Nucleus accumbens (tissue), 56 donors: ENCODE data around the gene CDH23.

Experiments used
- DNase-seq, 56 donors: peaks; one replicate each; lab custom pipeline; 2025; lab: John Stamatoyannopoulos, UW

CDH23 gene

DNA sequence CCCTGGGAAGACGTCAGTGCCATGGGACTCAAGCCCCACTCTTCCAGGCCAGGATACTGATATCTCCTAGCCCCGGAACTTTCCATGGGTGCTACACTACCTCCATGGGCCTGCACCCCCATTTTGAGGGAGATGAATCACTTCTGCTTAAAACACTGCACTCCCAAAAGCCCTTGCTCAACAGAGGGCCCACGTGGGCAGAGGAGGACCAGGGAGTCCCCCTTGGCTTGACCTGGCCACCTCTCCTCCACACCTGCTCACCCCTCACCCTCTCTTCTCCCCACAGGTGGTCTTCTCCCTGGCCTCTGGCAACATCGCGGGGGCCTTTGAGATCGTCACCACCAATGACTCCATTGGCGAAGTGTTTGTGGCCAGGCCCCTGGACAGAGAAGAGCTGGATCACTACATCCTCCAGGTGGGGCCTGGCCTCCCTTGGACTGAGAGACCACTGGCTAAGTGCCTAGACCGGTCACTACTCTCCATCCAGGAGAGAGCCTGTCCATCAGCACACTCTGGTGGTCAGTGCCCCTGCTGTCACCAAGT, 342.7 kb downstream of the CDH23 start:
- DNase-seq = no peak

DNA sequence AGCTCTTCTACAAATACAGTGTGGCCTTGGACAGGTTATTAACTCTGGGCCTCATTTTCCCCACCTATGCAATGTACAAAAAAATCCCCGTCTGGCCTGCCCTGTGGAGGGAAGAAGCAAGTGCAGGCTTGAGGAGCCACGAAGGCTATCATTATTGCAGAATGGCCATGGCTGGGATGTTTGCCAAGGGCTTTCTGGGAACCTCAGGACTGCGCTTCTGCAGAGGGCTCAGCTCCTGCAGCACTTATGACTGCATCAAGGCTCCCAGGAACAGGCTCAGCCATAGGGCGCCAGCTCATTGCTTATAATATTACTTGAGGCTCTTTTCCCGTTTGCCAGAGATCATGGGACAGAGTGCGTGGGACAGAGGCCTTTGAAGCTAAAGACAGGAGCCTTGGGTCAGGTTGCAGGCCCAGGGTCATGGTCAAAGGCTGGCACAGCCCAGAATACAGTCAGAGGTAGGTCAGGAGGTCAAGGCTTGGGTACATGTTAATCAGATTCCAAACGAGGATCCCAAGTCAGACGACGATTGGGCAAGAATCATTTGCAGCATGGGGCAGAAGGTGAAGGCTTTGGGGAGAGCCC, 343.4 kb downstream of the CDH23 start:
- DNase-seq = peak in 4 of 56 donors; percentile 13 to 56 (median 29)

DNA sequence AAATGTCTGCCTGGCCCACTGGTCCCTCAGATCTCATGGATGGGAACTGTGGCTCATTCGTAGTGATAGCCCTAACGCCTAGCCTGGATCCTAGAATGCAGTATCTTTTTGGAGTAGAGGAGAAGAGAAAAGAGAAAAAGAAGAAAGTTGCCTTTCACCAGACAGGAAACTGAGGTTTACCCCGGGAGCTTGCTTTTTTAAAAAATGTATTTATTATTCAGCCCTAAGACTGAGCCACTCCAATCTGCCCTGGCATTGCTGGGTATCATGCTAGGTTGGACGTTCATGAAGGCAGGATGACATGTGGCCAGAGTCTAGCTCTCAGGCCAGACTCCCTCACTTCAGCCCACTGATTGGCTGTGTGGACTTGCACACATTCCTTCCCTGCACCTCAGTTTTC, 344.3 kb downstream of the CDH23 start:
- no peak for DNase-seq

DNA sequence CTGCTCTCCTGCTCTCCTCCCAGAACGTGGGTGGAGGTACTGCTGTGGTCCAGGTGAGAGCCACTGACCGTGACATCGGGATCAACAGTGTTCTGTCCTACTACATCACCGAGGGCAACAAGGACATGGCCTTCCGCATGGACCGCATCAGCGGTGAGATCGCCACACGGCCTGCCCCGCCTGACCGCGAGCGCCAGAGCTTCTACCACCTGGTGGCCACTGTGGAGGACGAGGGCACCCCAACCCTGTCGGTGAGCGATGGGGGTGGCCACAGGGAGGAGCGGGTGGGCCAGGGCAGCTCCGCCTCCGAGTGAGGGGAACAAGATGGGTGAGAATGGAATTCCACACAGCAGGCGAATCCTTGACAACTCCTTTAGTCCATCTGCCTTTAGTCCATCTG, 345.0 kb downstream of the CDH23 start:
- no peak for DNase-seq

DNA sequence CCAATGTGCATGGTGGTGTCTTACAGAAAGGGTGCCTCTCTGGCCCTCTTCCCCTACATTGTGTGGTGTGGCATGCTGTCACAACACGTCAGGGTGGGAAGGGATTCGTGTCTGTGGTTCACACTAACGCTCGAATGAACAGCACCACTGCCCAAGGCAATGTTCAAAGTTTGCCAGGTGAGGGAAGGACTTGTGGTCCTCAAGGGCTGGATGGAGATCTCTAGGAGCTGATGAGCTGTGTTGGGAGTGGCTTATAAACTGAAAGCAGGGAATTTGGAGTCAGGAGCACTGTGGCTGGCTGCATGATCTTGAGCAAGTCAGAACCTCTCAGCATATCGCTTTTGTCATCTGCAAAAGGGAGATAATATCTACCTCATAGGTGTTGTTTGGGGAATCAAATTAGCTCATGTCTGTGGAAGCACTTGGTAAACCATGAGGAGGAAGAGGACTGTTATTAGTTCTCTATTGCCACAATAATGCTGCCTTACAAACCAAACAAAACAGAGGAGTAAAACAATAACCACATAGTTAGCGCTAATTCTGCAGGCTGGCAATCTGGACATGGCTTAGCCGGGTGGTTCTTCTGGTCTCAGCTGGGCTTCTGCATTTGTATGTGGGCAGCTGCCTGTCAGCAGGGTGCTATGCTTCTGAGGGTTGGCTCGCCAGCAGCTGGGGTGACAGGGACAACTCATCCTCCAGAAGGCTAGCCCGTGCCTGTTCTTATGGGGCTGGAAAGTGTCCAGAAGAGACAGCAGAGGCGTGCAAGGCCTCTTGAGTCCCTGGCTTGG, 345.8 kb downstream of the CDH23 start:
- no peak for DNase-seq

DNA sequence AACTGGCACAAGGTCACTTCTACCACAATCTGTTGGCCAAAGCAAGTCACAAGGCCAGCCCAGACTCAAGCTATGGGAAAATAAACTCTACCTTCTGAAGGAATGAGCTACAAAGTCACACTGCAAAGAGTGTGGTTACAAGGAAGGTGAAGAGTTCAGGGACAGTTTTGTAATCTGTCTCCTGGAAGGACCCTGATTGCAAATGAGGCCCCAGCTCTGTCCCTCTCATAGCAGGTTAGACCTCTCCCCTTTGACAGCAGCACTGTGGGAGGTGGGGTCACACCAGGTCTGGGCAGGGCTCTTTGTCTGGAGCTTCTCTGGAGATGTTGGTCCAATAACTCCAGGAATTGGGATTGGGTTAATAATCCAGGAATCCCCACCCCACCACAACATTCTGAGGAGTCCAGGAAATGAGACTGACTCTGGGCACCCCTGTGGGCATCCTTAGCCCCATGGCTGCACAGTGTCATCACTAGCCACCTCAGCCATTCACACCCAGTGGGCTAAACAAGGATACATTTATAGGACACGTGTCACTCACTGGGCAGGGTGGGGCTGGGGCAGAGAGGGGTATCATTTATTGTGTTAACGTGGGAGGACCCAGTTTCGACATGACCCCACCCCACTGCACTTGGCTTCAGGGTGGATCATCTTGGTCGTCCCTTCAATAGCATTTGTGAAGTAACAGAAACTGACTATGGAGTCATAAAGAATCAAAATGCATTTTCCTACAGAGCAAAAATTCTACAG, 346.5 kb downstream of the CDH23 start:
- no peak for DNase-seq

DNA sequence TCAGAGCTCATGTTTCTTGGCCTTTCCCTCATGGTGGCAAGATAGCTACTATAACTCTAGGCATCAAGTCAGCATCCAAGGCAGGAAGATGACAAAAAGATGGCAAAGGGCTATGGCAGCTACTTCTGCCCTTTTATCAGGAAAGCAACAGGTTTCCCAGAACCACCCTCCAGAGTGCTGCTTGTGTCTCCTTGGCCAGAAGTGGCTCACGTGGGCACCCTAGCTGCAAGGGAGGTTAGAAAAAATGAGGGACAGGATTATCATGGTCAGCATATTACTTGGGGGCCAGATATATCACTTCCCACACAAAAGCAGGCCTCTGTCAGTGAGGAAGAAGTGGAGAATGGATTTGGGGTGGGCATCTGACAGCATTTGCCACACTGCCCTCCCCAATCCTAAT, 347.1 kb downstream of the CDH23 start:
- no peak for DNase-seq

DNA sequence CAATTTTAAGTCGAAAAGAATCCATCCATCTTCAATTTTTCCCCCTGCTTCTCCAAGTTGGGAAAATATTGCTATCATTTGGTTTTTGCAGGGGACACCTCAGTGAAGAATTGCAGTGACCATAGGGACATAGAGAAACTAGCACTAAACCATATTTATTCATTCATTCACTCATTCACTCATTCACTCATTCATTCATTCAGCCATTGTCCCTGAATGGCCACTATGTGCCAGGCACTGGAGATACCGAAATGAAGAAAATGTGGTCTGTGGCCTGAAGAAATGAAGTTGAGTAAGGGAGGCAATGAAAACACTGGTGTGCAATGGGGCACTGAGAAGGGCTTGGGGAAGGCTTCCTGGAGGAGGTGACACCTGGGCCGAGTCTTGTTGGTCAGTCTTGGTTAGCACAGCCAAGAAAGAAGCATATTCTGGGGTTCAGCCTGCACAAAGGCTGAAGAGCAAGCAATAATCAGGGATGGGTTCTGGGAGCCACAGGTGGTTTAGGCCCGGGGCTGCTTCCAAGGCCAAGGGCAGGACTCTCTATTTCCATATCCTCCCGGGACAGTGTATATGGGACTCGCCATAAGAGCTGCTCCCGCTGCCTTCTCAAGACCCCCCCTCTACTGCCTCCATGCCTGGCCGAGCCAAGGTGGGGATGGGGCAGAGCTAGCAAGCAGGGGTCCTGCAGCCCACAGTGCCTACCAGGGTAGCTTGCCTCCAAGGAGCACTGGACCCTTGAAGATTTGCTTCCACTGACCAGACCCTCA, 348.4 kb downstream of the CDH23 start:
- DNase-seq = no peak

DNA sequence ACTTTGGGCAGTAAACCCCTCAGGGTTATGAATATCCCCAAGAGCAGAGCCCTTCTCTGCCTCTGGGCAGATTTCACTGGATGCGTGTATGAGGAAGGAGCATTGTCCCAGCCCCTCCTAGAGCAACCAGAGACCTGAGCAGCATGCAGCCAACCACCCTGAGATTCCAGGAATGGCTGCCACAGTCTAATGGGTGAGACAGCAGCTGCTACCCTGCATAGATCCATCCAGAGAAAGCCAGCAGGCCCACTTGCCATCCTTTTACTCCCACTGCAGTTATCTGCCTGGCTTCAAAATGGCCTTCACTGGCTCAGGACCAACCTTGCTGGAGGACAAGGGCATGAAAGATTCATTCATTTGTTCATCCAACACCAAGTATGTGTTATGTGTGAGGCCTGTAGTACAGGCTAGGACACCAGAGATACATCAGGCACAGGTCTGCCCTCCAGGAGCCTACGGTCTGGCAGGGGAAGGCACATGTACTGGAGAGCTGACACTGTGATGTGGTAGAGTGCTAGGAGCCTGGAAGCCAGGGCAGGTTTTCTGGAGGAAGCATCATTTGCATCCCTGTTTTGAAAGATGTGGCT, 349.0 kb downstream of the CDH23 start:
- DNase-seq = no peak

DNA sequence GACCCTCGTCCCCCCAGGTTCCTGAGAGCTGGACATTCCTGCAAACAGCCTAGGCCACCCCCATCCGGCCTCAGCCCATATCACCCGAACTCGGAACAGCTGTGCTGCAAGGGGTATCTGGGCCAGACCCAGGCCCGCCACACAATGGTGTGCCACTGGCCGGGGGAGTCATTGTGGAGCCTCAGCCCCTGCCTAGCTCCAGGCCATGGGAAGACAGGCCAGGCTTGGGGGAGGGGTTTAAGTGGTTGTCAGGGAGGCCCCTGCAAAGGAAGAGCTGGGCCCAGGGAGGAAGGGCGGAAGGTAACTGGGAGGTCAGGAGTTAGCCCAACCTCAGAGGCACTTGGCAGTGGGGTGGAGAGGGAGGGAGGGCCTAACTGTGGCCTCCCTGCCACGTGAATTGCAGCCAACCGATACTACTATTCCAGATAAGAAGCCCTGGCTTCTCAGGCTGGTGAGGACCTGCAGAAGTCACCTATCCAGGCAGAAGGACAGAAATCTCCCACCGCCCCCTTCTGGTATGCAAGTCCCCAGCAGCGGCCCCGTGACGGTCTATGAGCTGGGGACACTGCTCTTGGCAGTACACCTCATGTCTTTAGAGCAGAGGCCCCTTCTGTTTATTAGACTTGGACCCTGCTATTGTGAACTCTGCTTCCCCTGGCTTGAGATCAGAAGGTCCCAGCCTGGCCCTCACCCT, 349.8 kb downstream of the CDH23 start:
- DNase-seq = no peak

DNA sequence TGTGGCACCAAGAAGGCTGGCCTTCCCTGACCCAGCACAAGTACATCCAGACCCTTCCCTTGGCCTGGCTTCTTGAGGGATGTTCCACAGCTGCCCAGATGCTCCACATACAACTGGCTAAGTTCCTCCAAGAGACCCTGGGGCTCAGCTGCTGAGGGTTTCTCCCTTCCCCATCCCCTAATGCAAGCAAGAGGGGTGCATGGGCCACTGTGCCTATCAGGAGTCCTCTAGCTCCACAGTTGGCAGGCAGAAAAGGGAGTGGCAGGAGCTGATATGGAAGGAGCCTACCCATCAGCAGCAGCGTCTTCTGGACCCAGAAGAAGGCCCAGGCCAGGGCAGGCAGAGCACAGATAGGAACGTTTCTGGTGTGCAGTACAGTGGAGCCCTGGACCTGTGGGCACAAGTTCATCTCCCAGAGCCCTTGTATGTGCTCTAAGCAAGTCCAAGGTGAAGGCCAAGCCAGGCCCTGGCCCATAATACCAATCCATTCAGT, 350.4 kb downstream of the CDH23 start:
- no peak for DNase-seq

DNA sequence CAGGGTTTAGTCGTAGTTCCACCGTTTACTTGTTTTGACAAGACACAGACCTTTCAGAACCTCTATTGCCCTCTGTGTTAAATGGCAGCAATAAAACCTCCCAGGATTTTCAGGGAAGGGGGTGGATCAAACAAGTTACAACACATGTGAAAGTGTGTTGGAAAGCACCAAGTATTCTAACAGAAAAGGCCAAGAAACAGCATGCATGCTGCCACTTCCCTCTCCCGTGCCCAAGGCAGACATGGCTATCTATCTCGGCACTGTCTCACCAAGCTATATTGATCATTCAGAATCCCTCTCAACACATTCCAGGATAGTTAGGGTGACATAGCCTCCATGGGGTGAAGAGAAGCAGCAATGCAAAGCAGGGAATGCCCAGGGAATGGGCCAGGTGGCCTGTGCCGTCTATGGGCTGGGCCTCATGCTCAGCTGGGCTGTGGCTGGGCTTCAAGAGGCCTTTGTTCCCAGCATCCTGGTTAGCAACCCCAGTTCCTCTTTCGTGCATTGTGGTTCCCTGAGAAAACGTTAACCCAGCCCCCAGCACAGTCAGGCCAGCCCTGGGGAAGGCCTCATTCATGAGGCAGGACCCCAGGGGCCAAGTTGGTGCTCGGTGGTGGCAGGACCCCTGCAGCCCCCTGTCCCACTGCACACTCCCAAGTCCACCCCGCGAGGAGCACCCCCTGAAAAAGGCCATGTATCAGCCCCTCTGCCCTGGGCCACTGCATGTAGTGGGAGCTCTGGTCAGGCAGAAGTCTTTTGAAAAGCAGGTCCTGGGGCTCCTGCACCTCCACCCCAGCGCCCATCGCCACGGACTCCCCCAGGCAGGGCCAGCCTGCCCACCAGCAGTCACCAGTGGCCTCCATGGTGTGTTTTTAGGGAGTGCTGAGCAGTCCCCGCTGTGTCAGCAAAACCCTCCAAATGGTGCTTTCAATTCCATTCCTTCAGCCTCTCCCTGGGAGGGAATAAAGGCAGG, 351.1 kb downstream of the CDH23 start:
- peak in 1 of 56 donors; percentile 20 for DNase-seq

DNA sequence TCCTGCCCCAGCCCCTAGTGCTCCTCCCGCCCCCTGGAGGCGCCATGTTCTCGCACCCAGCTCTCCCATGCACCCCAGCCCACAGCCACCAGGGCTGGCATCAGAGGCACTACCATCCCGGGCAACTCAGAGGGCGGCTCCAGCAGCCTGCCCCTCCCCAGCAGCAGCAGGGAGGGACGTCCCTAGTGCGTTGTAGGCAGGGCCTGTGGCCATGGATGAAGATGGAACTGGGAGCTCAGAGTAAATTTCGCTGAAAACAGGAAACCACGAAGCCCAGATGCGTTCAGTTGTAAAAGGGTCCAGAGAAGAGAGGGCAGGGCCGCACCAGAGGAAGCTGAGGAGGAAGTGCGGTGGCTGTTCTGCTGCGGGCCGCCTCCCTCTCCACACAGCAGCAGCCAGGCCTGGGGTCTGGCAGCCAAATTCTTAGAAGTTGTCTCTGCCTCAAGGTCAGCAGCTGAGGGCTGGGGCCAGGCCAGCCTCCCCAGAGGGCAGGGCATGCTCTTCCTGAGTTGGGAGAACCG, 352.0 kb downstream of the CDH23 start:
- DNase-seq = peak in 21 of 56 donors; percentile 15 to 68 (median 39)

DNA sequence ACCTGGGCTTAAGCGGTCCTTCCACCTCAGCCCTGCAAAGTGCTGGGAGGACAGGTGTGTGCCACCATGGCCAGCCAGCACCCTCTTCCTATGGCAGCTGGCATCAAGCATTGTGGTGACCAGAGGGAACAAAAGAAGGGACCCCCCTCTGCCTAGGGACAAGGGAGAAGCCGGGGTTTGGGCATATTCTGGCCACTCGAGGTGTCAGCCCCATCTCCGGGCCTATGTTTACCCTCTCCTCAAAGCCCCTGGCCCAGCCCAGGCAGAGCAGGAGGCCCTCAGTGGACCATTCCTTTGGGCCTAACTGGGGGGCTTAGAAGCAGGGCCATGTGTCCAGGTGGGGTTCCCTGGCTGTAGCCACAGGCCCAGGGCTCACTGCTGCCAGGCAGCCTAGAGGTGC, 352.7 kb downstream of the CDH23 start:
- no peak for DNase-seq

DNA sequence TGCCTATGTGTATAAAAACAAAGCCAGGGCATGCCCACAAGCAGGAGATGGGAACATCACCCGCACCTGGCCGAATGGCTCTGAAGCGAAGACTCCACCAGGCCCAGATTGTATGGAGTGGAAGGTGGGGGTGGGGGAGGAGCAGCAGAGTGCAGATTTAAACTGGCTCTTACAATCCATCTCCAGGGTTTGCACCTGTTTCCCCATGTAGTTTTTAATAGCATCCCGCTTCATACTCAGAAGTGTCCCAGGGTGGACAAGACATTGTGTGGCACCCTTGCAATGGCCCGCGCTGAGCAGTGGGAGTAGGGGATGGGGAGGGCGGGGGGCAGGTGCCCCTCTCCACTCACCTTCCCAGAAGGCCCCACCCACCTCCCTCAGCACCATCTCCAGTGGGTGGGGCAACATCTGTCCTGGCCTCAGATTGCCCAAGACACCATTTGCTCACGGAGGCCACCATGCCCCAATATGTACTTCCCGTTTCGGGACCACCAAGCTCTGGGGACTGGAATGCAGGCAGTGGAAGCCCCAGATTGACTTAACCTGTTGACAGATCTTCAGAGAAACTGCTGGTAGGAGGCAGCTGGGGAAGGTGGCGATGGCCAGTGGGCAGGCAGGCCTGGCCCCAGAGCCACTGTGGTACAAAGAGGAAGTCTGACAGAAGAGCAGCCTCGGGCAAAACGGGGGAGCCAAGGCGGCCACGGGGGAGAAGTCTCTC, 353.6 kb downstream of the CDH23 start:
- no peak for DNase-seq

DNA sequence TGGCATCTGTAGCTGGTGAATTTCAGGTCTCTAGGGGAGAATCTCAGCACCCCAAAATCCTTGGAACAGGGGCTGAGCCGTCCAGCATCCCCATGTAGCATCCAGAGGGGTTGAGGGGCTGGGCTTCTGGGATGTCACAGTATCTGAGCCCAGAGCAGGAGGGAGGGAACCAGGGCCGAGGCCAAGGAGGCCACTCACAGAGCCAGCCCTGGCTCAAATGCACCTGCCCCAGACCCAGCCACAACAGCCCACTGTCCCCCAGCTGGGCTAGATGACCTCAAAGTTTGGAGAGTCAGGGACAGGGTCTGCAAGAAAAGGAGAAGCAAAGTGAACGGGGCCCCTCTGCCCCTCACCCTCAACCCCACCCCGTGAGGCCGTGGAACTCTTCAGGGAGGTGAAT, 354.3 kb downstream of the CDH23 start:
- no peak for DNase-seq

DNA sequence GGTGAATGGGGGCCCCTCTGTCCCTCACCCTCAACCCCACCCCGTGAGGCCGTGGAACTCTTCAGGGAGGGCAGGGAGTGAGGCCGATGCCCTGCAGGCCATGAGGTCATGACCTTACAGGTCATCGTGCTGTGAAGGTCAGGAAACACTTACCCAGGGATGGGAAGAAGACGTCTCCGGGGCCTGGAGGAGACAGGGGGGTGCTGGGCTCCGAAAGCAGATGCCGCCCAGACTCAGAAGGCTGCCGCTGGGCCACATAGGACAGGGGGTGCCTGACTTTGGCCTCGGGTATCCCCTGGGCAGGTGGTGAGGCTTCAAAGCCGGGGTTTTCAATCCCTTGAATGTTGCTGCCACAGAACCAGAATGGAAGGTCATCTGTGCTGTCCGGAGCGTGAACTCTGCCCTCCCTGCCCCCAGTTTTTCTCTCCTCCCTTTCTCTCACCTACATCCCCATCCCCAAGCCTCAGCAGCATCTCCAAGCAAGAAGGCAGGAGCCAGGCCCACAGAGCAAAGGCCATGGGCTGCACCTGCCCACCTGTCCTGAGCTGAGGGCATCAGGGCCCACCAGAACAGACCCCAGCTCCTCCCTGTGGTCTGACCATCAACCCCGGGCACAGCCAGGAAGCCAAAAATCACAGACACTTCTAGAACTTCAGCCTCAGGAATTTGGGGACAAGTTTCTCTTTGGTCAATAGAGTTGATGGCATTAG, 354.9 kb downstream of the CDH23 start:
- no peak for DNase-seq
